ENCODE measurements around the gene TM7SF3. TPM values are rescaled to one million over a fixed set of nuclear protein-coding genes. Genes with fewer than 3 reads are reported as not detected.
"Not testable (repeated sequence)": the region's sequence is repeated elsewhere in the genome, so short reads cannot be mapped to it uniquely, and the experiment has no call there.

Gene TM7SF3
- 100 to 1,000 TPM in 1 of 3 donors, 10 to 100 TPM in 2; 76.1 to 109 (median 78.1) TPM for polyA plus RNA-seq

- peak; percentile 95 to 97 (median 96) for DNase-seq
- peak within 1 kb of the TSS; percentile 91 to 97 (median 94) for H3K4me3 Mint-ChIP-seq
- peaks cover 2 to 5% (median 3%) of the 10 kb centered on the region in 3 donors for H3K27me3 Mint-ChIP-seq (ENCODE audit: low read depth in 3 of 3)
- peak within 1 kb of the TSS; percentile 97 to 99 (median 98) for H3K27ac Mint-ChIP-seq
- H3K9me3 Mint-ChIP-seq = no peaks in the 10 kb centered on the region
- peaks cover 43 to 64% of the 10 kb centered on the region in 2 donors for H3K4me1 Mint-ChIP-seq
- peaks cover 0 to 8% (median 0%) of the 10 kb centered on the region in 3 donors for H3K36me3 Mint-ChIP-seq
Measured at GRCh38 chr12:27014085-27014858, at the start of gene TM7SF3. TSS of gene TM7SF3 (minus strand) at chr12:27014384. CDS start at chr12:27014168, 216 bp downstream.

- Mint-ChIP-seq H3K27ac (no peak overlapping the region), H3K36me3 (peaks cover 12 to 34% (median 23%) of the 10 kb centered on the region in 3 donors), H3K4me1 (no peaks in the 10 kb centered on the region), H3K9me3 (no peaks in the 10 kb centered on the region), H3K4me3 (no peak overlapping the region), H3K27me3 (ENCODE audit: low read depth in 3 of 3) (peaks cover 0 to 1% (median 0%) of the 10 kb centered on the region in 3 donors)
- no peak for DNase-seq
Measured at GRCh38 chr12:27063250-27063851, 49.2 kb upstream of the TM7SF3 start.

GRCh38 chr12:27061317-27061716 lies 47.1 kb upstream of the TM7SF3 start:
- H3K4me1 Mint-ChIP-seq = no peaks in the 10 kb centered on the region
- no peak overlapping the region for H3K27ac Mint-ChIP-seq
- DNase-seq = no peak
- no peaks in the 10 kb centered on the region for H3K9me3 Mint-ChIP-seq
- H3K4me3 Mint-ChIP-seq = no peak overlapping the region
- peaks cover 0 to 1% (median 0%) of the 10 kb centered on the region in 3 donors for H3K27me3 Mint-ChIP-seq (ENCODE audit: low read depth in 3 of 3)
- H3K36me3 Mint-ChIP-seq = peaks cover 8 to 25% (median 9%) of the 10 kb centered on the region in 3 donors

GRCh38 chr12:27060740-27061139 lies 46.6 kb upstream of the TM7SF3 start:
- Mint-ChIP-seq H3K4me1 (no peaks in the 10 kb centered on the region), H3K27ac (no peak overlapping the region), H3K4me3 (no peak overlapping the region), H3K36me3 (peaks cover 5 to 22% (median 9%) of the 10 kb centered on the region in 3 donors), H3K27me3 (ENCODE audit: low read depth in 3 of 3) (peaks cover 0 to 1% (median 0%) of the 10 kb centered on the region in 3 donors), H3K9me3 (no peaks in the 10 kb centered on the region)
- no peak for DNase-seq

GRCh38 chr12:27057543-27057942 lies 43.4 kb upstream of the TM7SF3 start:
- Mint-ChIP-seq H3K36me3 (peaks cover 6 to 32% (median 14%) of the 10 kb centered on the region in 3 donors), H3K4me1 (no peaks in the 10 kb centered on the region), H3K9me3 (no peaks in the 10 kb centered on the region), H3K4me3 (no peak overlapping the region), H3K27ac (no peak overlapping the region), H3K27me3 (ENCODE audit: low read depth in 3 of 3) (no peaks in the 10 kb centered on the region)
- DNase-seq = no peak

- H3K4me1 Mint-ChIP-seq = no peaks in the 10 kb centered on the region
- no peak for DNase-seq
- peaks cover 10 to 32% (median 14%) of the 10 kb centered on the region in 3 donors for H3K36me3 Mint-ChIP-seq
- H3K9me3 Mint-ChIP-seq = no peaks in the 10 kb centered on the region
- no peak overlapping the region for H3K4me3 Mint-ChIP-seq
- H3K27ac Mint-ChIP-seq = no peak overlapping the region
- peaks cover 0 to 2% (median 0%) of the 10 kb centered on the region in 3 donors for H3K27me3 Mint-ChIP-seq (ENCODE audit: low read depth in 3 of 3)
Measured at GRCh38 chr12:27055966-27056365, 41.8 kb upstream of the TM7SF3 start.

- peaks cover 0 to 2% (median 0%) of the 10 kb centered on the region in 3 donors for H3K27me3 Mint-ChIP-seq (ENCODE audit: low read depth in 3 of 3)
- no peak overlapping the region for H3K4me3 Mint-ChIP-seq
- H3K36me3 Mint-ChIP-seq = peaks cover 7 to 30% (median 16%) of the 10 kb centered on the region in 3 donors
- DNase-seq = no peak
- H3K4me1 Mint-ChIP-seq = no peaks in the 10 kb centered on the region
- H3K9me3 Mint-ChIP-seq = no peaks in the 10 kb centered on the region
- H3K27ac Mint-ChIP-seq = no peak overlapping the region
Measured at GRCh38 chr12:27052742-27053141, 38.6 kb upstream of the TM7SF3 start.

GRCh38 chr12:27052176-27052575 lies 38.0 kb upstream of the TM7SF3 start:
- no peak overlapping the region for H3K4me3 Mint-ChIP-seq
- peaks cover 4 to 29% (median 17%) of the 10 kb centered on the region in 3 donors for H3K36me3 Mint-ChIP-seq
- no peaks in the 10 kb centered on the region for H3K4me1 Mint-ChIP-seq
- H3K27me3 Mint-ChIP-seq (ENCODE audit: low read depth in 3 of 3) = peaks cover 0 to 2% (median 0%) of the 10 kb centered on the region in 3 donors
- H3K27ac Mint-ChIP-seq = no peak overlapping the region
- no peaks in the 10 kb centered on the region for H3K9me3 Mint-ChIP-seq
- DNase-seq = no peak

GRCh38 chr12:27048822-27049752 lies 34.9 kb upstream of the TM7SF3 start:
- peaks cover 0 to 2% (median 0%) of the 10 kb centered on the region in 3 donors for H3K27me3 Mint-ChIP-seq (ENCODE audit: low read depth in 3 of 3)
- H3K4me3 Mint-ChIP-seq = no peak overlapping the region
- peaks cover 3 to 10% (median 5%) of the 10 kb centered on the region in 6 donors for H3K9me3 Mint-ChIP-seq
- no peak overlapping the region for H3K27ac Mint-ChIP-seq
- DNase-seq = no peak
- H3K36me3 Mint-ChIP-seq = peaks cover 13 to 36% (median 32%) of the 10 kb centered on the region in 3 donors
- H3K4me1 Mint-ChIP-seq = no peaks in the 10 kb centered on the region

GRCh38 chr12:27042018-27042417 lies 27.8 kb upstream of the TM7SF3 start:
- DNase-seq; H3K4me3 Mint-ChIP-seq; H3K27ac Mint-ChIP-seq; H3K27me3 Mint-ChIP-seq (ENCODE audit: low read depth in 3 of 3); H3K4me1 Mint-ChIP-seq: not testable (repeated sequence)
- Mint-ChIP-seq H3K9me3 (peaks cover 16 to 45% (median 28%) of the 10 kb centered on the region in 6 donors), H3K36me3 (peaks cover 22 to 52% (median 43%) of the 10 kb centered on the region in 3 donors)

GRCh38 chr12:27040637-27041036 lies 26.5 kb upstream of the TM7SF3 start:
- peaks cover 20 to 44% (median 37%) of the 10 kb centered on the region in 3 donors for H3K36me3 Mint-ChIP-seq
- not testable (repeated sequence) for H3K4me1 Mint-ChIP-seq; H3K27ac Mint-ChIP-seq; DNase-seq; H3K4me3 Mint-ChIP-seq; H3K27me3 Mint-ChIP-seq (ENCODE audit: low read depth in 3 of 3)
- peaks cover 15 to 45% (median 28%) of the 10 kb centered on the region in 6 donors for H3K9me3 Mint-ChIP-seq

- Mint-ChIP-seq H3K36me3 (peaks cover 26 to 48% (median 43%) of the 10 kb centered on the region in 3 donors), H3K9me3 (peaks cover 0 to 6% (median 0%) of the 10 kb centered on the region in 6 donors), H3K27ac (no peak overlapping the region), H3K27me3 (ENCODE audit: low read depth in 3 of 3) (no peaks in the 10 kb centered on the region), H3K4me1 (no peaks in the 10 kb centered on the region), H3K4me3 (no peak overlapping the region)
- DNase-seq = no peak
Measured at GRCh38 chr12:27034607-27035293, 20.6 kb upstream of the TM7SF3 start.

GRCh38 chr12:27032679-27033078 lies 18.5 kb upstream of the TM7SF3 start:
- peaks cover 32 to 54% (median 40%) of the 10 kb centered on the region in 3 donors for H3K36me3 Mint-ChIP-seq
- H3K27ac Mint-ChIP-seq = peak overlapping the region in 1 of 6 donors; percentile 6
- H3K9me3 Mint-ChIP-seq = no peaks in the 10 kb centered on the region
- no peaks in the 10 kb centered on the region for H3K4me1 Mint-ChIP-seq
- H3K4me3 Mint-ChIP-seq = no peak overlapping the region
- no peak for DNase-seq
- H3K27me3 Mint-ChIP-seq (ENCODE audit: low read depth in 3 of 3) = no peaks in the 10 kb centered on the region

Measured in immature natural killer cell (primary cell).